Hepatocyte (in vitro differentiated cells): ENCODE measurements around the gene UBXN11.

Experiments used
- CTCF ChIP-seq: fragments of 200-600 bp; sonication (generic); IDR thresholded peaks from 2 replicates; pipeline ENCODE4 v1.5.1; 2016; ENCODE audit warnings: antibody characterized with exemption, mild to moderate bottlenecking; ENCODE audit not compliant: poor library complexity
- EZH2 ChIP-seq: fragments of 200-600 bp; sonication (generic); IDR thresholded peaks from 2 replicates; pipeline ENCODE4 v1.6.1; 2016; ENCODE audit warnings: antibody characterized with exemption, mild to moderate bottlenecking, borderline replicate concordance
- EZH2phosphoT487 ChIP-seq: fragments of 200-600 bp; sonication (generic); IDR thresholded peaks from one replicate; pipeline ENCODE4 v1.6.1; 2018; ENCODE audit warnings: antibody characterized with exemption, mild to moderate bottlenecking, low read depth, moderate library complexity; ENCODE audit not compliant: unreplicated experiment, severe bottlenecking

GRCh38 chr1:26281091-26281958 is 25.1 kb downstream of the UBXN11 start:
- no peak for TF ChIP-seq CTCF
- no peak for TF ChIP-seq EZH2
- no peak for TF ChIP-seq EZH2phosphoT487
